Measurements from ENCODE around the gene ASPSCR1. TPM values are rescaled to one million over a fixed set of nuclear protein-coding genes. Genes with fewer than 3 reads are reported as not detected.

ASPSCR1 gene
- total and polyA plus RNA-seq, 2 of the 13 experiments (the other 11 are each of a cell fraction or from before 2014, with no cell fraction given): 274 to 314 TPM

- TF ChIP-seq RBM39 (IDR thresholded peaks at IDR 0.05; ENCODE audit: low read depth, low read length, poor library complexity, severe bottlenecking) (peak; percentile 96), DRAP1 (CRISPR knock-in tag; IDR thresholded peaks at IDR 0.05) (peak; percentile 74), DBP (CRISPR knock-in tag; IDR thresholded peaks at IDR 0.05; ENCODE audit: not compliant biosample characterization) (peak; percentile 50), POLR2G (IDR thresholded peaks at IDR 0.05; ENCODE audit: low read depth, low read length) (peak; percentile 56), ZNF432 (CRISPR knock-in tag; IDR thresholded peaks at IDR 0.05; ENCODE audit: borderline replicate concordance) (no peak), HNRNPLL (IDR thresholded peaks at IDR 0.05; ENCODE audit: low read depth, low read length, poor library complexity, severe bottlenecking) (peak; percentile 40), CCDC6 (CRISPR knock-in tag; IDR thresholded peaks at IDR 0.05) (peak; percentile 92; the same call in 1 of the 2 replicates), CHCHD3 (CRISPR knock-in tag; IDR thresholded peaks at IDR 0.05) (peak; percentile 54; the same call in 1 of the 2 replicates), RXRB (CRISPR knock-in tag; IDR thresholded peaks at IDR 0.05; ENCODE audit: borderline replicate concordance) (no peak; the same call in 1 of the 2 replicates), ZNF770 (CRISPR knock-in tag; IDR thresholded peaks at IDR 0.05) (peak; percentile 15; the same call in 1 of the 2 replicates), SUZ12 (IDR thresholded peaks at IDR 0.05; ENCODE audit: low read depth, low read length) (no peak), MAZ (IDR thresholded peaks at IDR 0.05; ENCODE audit: borderline replicate concordance, low read depth, low read length) (peak; percentile 46; the same call in 1 of the 2 replicates), MAZ (CRISPR knock-in tag; IDR thresholded peaks at IDR 0.05; ENCODE audit: low read depth) (peak; percentile 93), PHB2 (IDR thresholded peaks at IDR 0.05; ENCODE audit: partially characterized antibody) (no peak), KAT8 (CRISPR knock-in tag; IDR thresholded peaks at IDR 0.05) (peak; percentile 25; the same call in 1 of the 2 replicates), PPARG (CRISPR knock-in tag; conservative IDR thresholded peaks at IDR 0.05) (peak; percentile 54; the same call in 1 of the 2 replicates)
- TF ChIP-seq, protein P1, sequence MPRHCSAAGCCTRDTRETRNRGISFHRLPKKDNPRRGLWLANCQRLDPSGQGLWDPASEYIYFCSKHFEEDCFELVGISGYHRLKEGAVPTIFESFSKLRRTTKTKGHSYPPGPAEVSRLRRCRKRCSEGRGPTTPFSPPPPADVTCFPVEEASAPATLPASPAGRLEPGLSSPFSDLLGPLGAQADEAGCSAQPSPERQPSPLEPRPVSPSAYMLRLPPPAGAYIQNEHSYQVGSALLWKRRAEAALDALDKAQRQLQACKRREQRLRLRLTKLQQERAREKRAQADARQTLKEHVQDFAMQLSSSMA (CRISPR knock-in tag; IDR thresholded peaks at IDR 0.05): no peak; the same call in 1 of the 2 replicates
- TF ChIP-seq, protein P2, sequence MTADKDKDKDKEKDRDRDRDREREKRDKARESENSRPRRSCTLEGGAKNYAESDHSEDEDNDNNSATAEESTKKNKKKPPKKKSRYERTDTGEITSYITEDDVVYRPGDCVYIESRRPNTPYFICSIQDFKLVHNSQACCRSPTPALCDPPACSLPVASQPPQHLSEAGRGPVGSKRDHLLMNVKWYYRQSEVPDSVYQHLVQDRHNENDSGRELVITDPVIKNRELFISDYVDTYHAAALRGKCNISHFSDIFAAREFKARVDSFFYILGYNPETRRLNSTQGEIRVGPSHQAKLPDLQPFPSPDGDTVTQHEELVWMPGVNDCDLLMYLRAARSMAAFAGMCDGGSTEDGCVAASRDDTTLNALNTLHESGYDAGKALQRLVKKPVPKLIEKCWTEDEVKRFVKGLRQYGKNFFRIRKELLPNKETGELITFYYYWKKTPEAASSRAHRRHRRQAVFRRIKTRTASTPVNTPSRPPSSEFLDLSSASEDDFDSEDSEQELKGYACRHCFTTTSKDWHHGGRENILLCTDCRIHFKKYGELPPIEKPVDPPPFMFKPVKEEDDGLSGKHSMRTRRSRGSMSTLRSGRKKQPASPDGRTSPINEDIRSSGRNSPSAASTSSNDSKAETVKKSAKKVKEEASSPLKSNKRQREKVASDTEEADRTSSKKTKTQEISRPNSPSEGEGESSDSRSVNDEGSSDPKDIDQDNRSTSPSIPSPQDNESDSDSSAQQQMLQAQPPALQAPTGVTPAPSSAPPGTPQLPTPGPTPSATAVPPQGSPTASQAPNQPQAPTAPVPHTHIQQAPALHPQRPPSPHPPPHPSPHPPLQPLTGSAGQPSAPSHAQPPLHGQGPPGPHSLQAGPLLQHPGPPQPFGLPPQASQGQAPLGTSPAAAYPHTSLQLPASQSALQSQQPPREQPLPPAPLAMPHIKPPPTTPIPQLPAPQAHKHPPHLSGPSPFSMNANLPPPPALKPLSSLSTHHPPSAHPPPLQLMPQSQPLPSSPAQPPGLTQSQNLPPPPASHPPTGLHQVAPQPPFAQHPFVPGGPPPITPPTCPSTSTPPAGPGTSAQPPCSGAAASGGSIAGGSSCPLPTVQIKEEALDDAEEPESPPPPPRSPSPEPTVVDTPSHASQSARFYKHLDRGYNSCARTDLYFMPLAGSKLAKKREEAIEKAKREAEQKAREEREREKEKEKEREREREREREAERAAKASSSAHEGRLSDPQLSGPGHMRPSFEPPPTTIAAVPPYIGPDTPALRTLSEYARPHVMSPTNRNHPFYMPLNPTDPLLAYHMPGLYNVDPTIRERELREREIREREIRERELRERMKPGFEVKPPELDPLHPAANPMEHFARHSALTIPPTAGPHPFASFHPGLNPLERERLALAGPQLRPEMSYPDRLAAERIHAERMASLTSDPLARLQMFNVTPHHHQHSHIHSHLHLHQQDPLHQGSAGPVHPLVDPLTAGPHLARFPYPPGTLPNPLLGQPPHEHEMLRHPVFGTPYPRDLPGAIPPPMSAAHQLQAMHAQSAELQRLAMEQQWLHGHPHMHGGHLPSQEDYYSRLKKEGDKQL (CRISPR knock-in tag; IDR thresholded peaks at IDR 0.05; ENCODE audit: low read depth): no peak; the same call in 1 of the 2 replicates
Observed at GRCh38 chr17:81927653-81928543, 49.5 kb upstream of the ASPSCR1 start, which contains the start of gene MAFG (continued).
